ENCODE measurements around the gene PDLIM3.

Gene PDLIM3

GRCh38 chr4:185518494-185518893, 16.8 kb downstream of the PDLIM3 start:
- Histone ChIP-seq H3K27me3 (ENCODE audit: control insufficient read depth, low read length) (peaks cover 12% of the 10 kb centered on the region), H3K9me2 (replicated peaks; ENCODE audit: control insufficient read depth, low read length) (no peaks in the 10 kb centered on the region; the same call in 1 of the 2 replicates), H3K4me3 (ENCODE audit: low read length) (no peak overlapping the region), H4K20me1 (ENCODE audit: control insufficient read depth, insufficient read depth, low read depth, low read length) (no peaks in the 10 kb centered on the region), H3K79me2 (ENCODE audit: control insufficient read depth, low read length) (no peaks in the 10 kb centered on the region), H3K4me1 (ENCODE audit: control insufficient read depth, low read length) (no peaks in the 10 kb centered on the region), H3K36me3 (ENCODE audit: control insufficient read depth, low read length) (no peaks in the 10 kb centered on the region), H3F3A (ENCODE audit: control insufficient read depth, insufficient read depth) (no peaks in the 10 kb centered on the region), H3K9me3 (ENCODE audit: control insufficient read depth, insufficient read depth, low read length) (no peaks in the 10 kb centered on the region), H3K4me2 (ENCODE audit: low read length) (no peak overlapping the region), H3K27ac (ENCODE audit: low read depth, low read length) (no peak overlapping the region)
- TF ChIP-seq EZH2phosphoT487 (IDR thresholded peaks at IDR 0.05; ENCODE audit: borderline replicate concordance, low read length) (no peak), CTCF (IDR thresholded peaks at IDR 0.05; ENCODE audit: low read depth, low read length, poor library complexity, severe bottlenecking) (no peak)

GRCh38 chr4:185518069-185518468, 17.2 kb downstream of the PDLIM3 start:
- H4K20me1 ChIP-seq (ENCODE audit: control insufficient read depth, insufficient read depth, low read depth, low read length): no peaks in the 10 kb centered on the region
- no peaks in the 10 kb centered on the region for H3K9me3 ChIP-seq (ENCODE audit: control insufficient read depth, insufficient read depth, low read length)
- H3K27ac ChIP-seq (ENCODE audit: low read depth, low read length): no peak overlapping the region
- H3K9me2 ChIP-seq (replicated peaks; ENCODE audit: control insufficient read depth, low read length): no peaks in the 10 kb centered on the region; the same call in 1 of the 2 replicates
- peaks cover 14% of the 10 kb centered on the region for H3K27me3 ChIP-seq (ENCODE audit: control insufficient read depth, low read length)
- H3K4me2 ChIP-seq (ENCODE audit: low read length): no peak overlapping the region
- no peak for TF ChIP-seq EZH2phosphoT487 (IDR thresholded peaks at IDR 0.05; ENCODE audit: borderline replicate concordance, low read length)
- no peak for TF ChIP-seq CTCF (IDR thresholded peaks at IDR 0.05; ENCODE audit: low read depth, low read length, poor library complexity, severe bottlenecking)
- no peak overlapping the region for H3K4me3 ChIP-seq (ENCODE audit: low read length)
- no peaks in the 10 kb centered on the region for H3F3A ChIP-seq (ENCODE audit: control insufficient read depth, insufficient read depth)
- H3K4me1 ChIP-seq (ENCODE audit: control insufficient read depth, low read length): no peaks in the 10 kb centered on the region
- H3K79me2 ChIP-seq (ENCODE audit: control insufficient read depth, low read length): no peaks in the 10 kb centered on the region
- no peaks in the 10 kb centered on the region for H3K36me3 ChIP-seq (ENCODE audit: control insufficient read depth, low read length)

- Histone ChIP-seq H3K4me1 (ENCODE audit: control insufficient read depth, low read length) (no peaks in the 10 kb centered on the region), H3F3A (ENCODE audit: control insufficient read depth, insufficient read depth) (no peaks in the 10 kb centered on the region), H4K20me1 (ENCODE audit: control insufficient read depth, insufficient read depth, low read depth, low read length) (no peaks in the 10 kb centered on the region), H3K79me2 (ENCODE audit: control insufficient read depth, low read length) (no peaks in the 10 kb centered on the region), H3K36me3 (ENCODE audit: control insufficient read depth, low read length) (no peaks in the 10 kb centered on the region), H3K4me3 (ENCODE audit: low read length) (no peak overlapping the region), H3K27ac (ENCODE audit: low read depth, low read length) (no peak overlapping the region), H3K9me3 (ENCODE audit: control insufficient read depth, insufficient read depth, low read length) (no peaks in the 10 kb centered on the region), H3K4me2 (ENCODE audit: low read length) (no peak overlapping the region), H3K9me2 (replicated peaks; ENCODE audit: control insufficient read depth, low read length) (no peaks in the 10 kb centered on the region; the same call in 1 of the 2 replicates), H3K27me3 (ENCODE audit: control insufficient read depth, low read length) (peaks cover 22% of the 10 kb centered on the region)
- TF ChIP-seq CTCF (IDR thresholded peaks at IDR 0.05; ENCODE audit: low read depth, low read length, poor library complexity, severe bottlenecking) (no peak), EZH2phosphoT487 (IDR thresholded peaks at IDR 0.05; ENCODE audit: borderline replicate concordance, low read length) (no peak)
Observed at GRCh38 chr4:185515248-185515647, 20.1 kb downstream of the PDLIM3 start.

Measured in DOHH2 (cell line).